Stimulated activated CD4-positive, alpha-beta T cell treated with anti-CD3 and anti-CD28 coated beads, Interleukin-1b, Interleukin-23, amount 100 ng/mL, for 1 hour (primary cell): ENCODE measurements around the gene CD6.
A peak's percentile ranks its signal among the peaks of the same experiment; 100 is the strongest.
"Not testable (repeated sequence)": the region's sequence is repeated elsewhere in the genome, so short reads cannot be mapped to it uniquely, and the experiment has no call there.

Source experiments
- DNase-seq, 2 donors: peaks; one replicate each; pipeline ENCODE4 v3.0.0-alpha.2; 2020; ENCODE audit warnings: low read depth in 2 of 2

CD6 gene

GRCh38 chr11:61053191-61053590 is 81.7 kb downstream of the CD6 start:
- no peak for DNase-seq

- no peak for DNase-seq
Measured at GRCh38 chr11:61054513-61054912, 83.0 kb downstream of the CD6 start.

DNA sequence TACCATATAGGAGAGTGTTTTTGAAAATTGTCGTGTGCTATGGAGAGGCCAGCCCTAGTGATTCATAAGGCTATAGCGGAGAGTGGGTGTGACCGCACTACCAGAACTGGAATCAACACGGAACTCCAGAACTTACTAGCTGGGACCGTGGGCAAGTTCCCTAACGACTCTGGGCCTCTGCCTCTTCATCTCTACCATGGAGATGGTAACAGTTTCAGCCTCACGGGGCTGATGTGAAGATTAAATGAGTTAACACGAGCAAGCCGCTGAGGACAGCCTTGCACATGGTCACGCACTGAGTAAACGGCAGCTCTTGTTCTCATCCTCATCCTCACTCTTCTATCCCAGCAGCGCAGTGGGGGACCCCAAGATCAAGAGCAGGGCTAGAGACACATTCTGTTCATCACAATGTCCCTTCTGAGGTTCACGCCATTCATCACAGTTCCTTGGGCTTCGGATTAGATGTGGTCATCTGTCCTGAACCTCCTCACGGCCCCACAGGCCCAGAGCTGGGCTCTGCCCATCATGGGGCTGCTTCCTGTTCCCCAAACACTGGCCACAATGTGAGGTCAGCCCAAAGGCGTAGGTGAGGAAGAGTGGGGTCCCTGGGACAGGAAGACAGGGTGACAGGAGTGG is 83.6 kb downstream of the CD6 start:
- DNase-seq = no peak

DNA sequence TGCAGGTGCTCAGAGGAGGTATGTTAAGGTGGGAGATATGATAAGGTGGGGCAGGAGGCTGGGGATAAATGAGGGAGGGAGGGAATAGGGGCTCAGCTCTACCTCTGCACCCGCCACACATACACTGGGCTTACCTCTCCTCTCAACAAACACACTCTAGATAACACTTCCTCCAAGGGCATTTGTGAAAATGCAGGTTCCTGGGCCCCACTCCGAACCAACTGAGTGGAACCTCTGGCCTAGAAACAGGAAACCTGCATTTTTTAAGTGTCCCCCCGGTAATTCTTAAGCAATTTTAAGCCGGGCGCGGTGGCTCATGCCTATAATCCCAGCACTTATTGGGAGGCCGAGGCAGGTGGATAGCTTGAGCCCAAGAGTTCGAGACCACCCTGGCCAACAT is 84.3 kb downstream of the CD6 start:
- no peak for DNase-seq

DNA sequence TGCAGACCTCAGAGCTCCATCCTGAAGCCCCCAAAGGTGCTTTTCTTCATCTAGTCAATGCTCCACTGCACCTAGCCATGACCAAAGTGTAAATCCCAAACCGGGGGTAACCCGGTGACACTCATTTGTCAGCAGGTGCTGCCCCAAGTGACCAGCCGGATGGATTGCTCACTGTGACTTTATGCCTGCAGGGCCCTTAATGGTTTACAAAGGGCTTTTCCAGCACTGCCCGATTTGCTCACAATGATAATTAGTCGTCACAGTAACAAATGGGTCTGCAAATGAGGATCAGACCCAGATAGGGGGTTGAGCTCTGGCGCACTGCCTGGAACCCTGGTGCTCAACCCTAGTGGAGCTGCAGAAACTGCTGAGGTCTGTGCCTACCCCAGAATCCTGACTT is 85.1 kb downstream of the CD6 start:
- DNase-seq = no peak

DNA sequence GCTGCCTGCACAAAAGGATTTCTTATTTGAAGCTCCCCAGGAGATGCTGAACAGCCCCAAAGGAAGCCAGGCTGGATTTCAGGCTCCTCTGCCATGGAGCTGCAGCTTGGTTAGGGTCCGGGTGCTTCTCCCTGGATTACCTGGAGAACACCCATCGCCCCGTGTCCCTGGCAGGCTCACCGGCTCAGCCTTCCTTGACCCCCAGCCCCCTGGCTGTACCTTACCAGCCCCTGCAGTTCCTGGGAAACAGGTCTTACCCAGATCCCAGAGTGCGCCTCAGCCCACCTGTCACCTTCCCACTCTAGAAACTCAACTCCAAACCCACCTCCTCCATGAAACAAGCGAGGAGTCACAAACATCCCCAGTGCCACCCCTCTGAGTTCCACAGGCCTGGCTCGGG is 85.5 kb downstream of the CD6 start:
- no peak for DNase-seq

GRCh38 chr11:61057615-61058014 is 86.1 kb downstream of the CD6 start:
- DNase-seq = no peak

- DNase-seq = no peak
Measured at GRCh38 chr11:61058583-61059259, 87.2 kb downstream of the CD6 start.

- DNase-seq = no peak
Measured at GRCh38 chr11:61059260-61059752, 87.8 kb downstream of the CD6 start.

DNA sequence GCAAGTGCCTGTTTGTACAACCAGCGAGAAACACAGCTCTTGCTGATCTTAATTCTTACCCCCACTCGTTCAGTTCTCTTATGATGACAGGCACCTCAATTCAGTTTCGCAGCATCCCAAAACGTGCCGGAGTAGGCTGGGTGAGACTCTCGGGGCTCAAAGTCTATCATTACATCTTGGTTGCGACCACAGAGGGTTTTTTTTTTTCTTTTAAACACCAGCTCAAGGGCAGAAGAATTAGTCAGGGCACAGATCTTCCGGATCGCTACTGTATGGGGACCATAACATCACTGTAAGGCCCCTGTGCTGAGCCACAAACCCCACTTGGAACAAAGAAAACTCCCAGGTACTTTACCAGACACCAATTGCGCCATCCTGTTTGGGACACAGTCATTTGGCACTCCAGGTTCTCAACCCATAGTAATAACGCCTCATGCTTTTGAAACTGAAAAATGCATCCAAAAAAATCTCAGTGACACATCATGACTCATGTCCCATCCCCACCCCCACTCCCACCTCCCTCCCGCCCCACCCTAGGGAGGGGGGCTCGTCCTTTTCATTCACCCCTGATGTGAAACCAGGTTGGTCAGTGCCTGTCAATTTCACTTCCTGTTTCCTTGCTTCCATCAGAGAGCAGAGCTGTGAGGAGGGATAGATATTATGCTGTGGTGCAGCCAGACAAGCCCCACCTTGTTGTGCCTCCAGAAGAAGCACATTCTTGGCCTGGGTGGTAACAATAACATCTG is 89.8 kb downstream of the CD6 start:
- peak; percentile 51 to 77 for DNase-seq

DNA sequence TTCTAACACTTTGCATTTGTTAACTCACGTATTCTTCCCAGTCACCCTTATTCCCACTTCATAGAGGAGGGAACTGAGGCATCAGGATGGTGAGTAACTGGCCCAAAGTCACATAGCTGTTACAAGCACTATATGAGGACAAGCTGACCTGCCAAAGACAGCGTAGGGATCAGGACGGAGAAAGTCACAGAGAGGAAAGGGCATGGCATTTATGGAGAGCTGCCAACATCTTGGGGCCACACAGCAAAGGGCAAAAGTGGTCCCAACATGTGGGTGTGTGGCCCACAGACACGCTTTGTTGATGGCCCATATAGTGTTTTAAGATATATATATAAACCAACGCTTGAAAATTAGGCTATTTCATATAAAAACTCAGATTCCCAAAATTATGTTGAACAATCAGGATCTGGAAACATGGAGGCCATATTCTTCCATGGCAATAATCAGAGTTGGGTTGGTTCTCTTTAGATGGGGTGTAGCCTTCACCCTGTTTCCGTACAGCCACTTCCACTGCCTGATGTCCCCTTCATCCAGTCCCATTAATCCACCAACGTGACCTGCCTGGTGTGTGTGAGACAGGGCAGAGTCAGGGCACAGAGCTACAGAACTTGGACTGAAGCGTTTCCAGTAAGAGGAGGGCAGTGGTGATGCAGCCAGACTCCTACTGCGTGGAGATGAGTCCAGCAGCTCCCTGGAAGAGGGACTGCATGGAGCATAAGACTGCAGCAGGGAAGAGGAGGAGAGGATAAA is 90.9 kb downstream of the CD6 start:
- DNase-seq = no peak

DNA sequence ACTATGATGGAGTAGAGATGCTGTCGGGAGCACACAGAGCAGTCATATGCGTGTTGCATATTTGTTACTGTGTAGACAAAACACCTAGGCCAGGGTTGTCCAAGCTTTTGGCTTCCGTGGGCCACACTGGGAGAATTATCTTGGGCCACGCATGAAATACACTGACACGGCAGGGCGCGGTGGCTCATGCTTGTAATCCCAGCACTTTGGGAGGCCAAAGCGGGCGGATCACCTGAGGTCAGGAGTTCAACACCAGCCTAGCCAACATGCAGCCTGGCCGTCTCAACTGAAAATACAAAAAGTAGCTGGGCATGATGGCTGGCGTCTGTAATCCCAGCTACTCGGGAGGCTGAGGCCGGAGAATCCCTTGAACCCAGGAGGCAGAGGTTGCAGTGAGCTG is 93.8 kb downstream of the CD6 start:
- not testable (repeated sequence) for DNase-seq

GRCh38 chr11:61065955-61066638 is 94.6 kb downstream of the CD6 start:
- DNase-seq = no peak

DNA sequence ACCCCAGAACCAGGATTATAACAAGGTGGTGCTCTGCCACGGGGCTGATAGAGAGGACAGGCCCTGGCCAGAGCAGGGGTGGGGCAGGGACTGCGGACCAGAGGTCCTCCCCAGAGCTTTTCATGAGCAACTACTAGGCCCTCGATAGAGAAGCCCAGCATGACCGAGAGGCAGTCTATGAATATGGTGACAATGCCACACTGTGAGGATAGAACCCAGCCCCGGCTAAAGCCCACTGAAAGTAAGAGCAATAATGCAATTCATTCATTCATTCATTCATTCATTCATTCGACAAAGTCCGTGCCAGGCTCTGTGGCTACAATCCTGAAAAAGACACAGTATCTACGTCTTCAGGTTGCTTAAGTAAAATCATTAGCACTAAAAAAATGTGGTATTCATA is 95.2 kb downstream of the CD6 start:
- DNase-seq = no peak

GRCh38 chr11:61067782-61068446 is 96.4 kb downstream of the CD6 start:
- DNase-seq = no peak

- no peak for DNase-seq
Measured at GRCh38 chr11:61068581-61068980, 97.1 kb downstream of the CD6 start.

GRCh38 chr11:61069427-61069826 is 97.9 kb downstream of the CD6 start:
- DNase-seq = no peak
